IMR-90 (cell line): ENCODE data around the gene ZNF423. TPM values are rescaled to one million over a fixed set of nuclear protein-coding genes. Genes with fewer than 3 reads are reported as not detected.

Source experiments
- ATAC-seq: fragments of 200-7000 bp; cut with Tn5 transposase; 2 replicates; pipeline ENCODE4 v1.9.1; 2020; ENCODE audit warnings: low read depth, mild to moderate bottlenecking, moderate library complexity
- BruUV-seq: library from RNA; stranded (reverse); fragments of 400-500 nt; replicated peaks from 2 replicates; lab custom pipeline; 2021; lab: Mats Ljungman, UMichigan
- CTCF ChIA-PET: fragments of 300-600 bp; formaldehyde crosslinking; extraction: SDS; loops from one replicate; lab custom pipeline; 2021; ENCODE audit warnings: antibody characterized with exemption; lab: Yijun Ruan, JAX
- POLR2A ChIA-PET: fragments of 300-600 bp; sonication (Branson Sonifier 250); formaldehyde crosslinking; loops from one replicate; lab custom pipeline; 2022; ENCODE audit warnings: antibody characterized with exemption; ENCODE audit not compliant: unreplicated experiment; lab: Charles Lee
- DNase-seq: peaks from one replicate; pipeline ENCODE4 v3.0.0; 2013
- H2AFZ ChIP-seq: replicated peaks from 2 replicates; pipeline ENCODE3; 2013; ENCODE audit warnings: low read length, mild to moderate bottlenecking; ENCODE audit not compliant: poor library complexity
- H2AK5ac ChIP-seq: 2 replicates; pipeline ENCODE4 v1.6.1; 2013; ENCODE audit warnings: low read depth, low read length, inconsistent platforms
- H2AK9ac ChIP-seq: replicated peaks from 2 replicates; pipeline ENCODE3; 2013; ENCODE audit warnings: mild to moderate bottlenecking, low read depth, low read length, moderate library complexity; ENCODE audit not compliant: poor library complexity
- H2BK120ac ChIP-seq: 2 replicates; pipeline ENCODE4 v1.6.1; 2013; ENCODE audit warnings: low read depth, low read length, inconsistent platforms
- H2BK15ac ChIP-seq: 3 replicates; pipeline ENCODE4 v1.6.1; 2013; ENCODE audit warnings: low read depth, low read length, inconsistent platforms
- H2BK20ac ChIP-seq: 2 replicates; pipeline ENCODE4 v1.6.1; 2013; ENCODE audit warnings: low read depth, mild to moderate bottlenecking, inconsistent platforms, low read length, moderate library complexity
- H2BK5ac ChIP-seq: 2 replicates; pipeline ENCODE4 v1.6.1; 2013; ENCODE audit warnings: mild to moderate bottlenecking, low read depth, low read length, inconsistent platforms; ENCODE audit not compliant: poor library complexity, severe bottlenecking
- H3K14ac ChIP-seq: replicated peaks from 2 replicates; pipeline ENCODE4 v1.6.1; 2013; ENCODE audit warnings: low read depth, low read length, inconsistent platforms
- H3K18ac ChIP-seq: 2 replicates; pipeline ENCODE4 v1.6.1; 2013; ENCODE audit warnings: low read depth, low read length, control low read depth
- H3K23ac ChIP-seq: 2 replicates; pipeline ENCODE4 v1.6.1; 2013; ENCODE audit warnings: low read depth, low read length, inconsistent platforms
- H3K27ac ChIP-seq: 2 replicates; pipeline ENCODE4 v1.5.1; 2013; ENCODE audit warnings: mild to moderate bottlenecking, control low read depth, low read length; ENCODE audit not compliant: insufficient read depth
- H3K27me3 ChIP-seq: 2 replicates; pipeline ENCODE4 v1.6.1; 2013; ENCODE audit warnings: low read length; ENCODE audit not compliant: control insufficient read depth, insufficient read depth
- H3K36me3 ChIP-seq: 2 replicates; pipeline ENCODE4 v1.6.1; 2013; ENCODE audit warnings: low read length, mixed read lengths; ENCODE audit not compliant: control insufficient read depth, insufficient read depth
- H3K4ac ChIP-seq: 2 replicates; pipeline ENCODE4 v1.6.1; 2013; ENCODE audit warnings: low read depth, low read length, inconsistent platforms
- H3K4me1 ChIP-seq: 2 replicates; pipeline ENCODE4 v1.6.1; 2013; ENCODE audit warnings: low read length, mixed read lengths; ENCODE audit not compliant: control insufficient read depth, insufficient read depth
- H3K4me2 ChIP-seq: 2 replicates; pipeline ENCODE4 v1.6.1; 2013; ENCODE audit warnings: low read depth, mild to moderate bottlenecking, control low read depth, low read length, moderate library complexity
- H3K4me3 ChIP-seq: 2 replicates; pipeline ENCODE4 v1.5.1; 2013; ENCODE audit warnings: low read depth, mild to moderate bottlenecking, control low read depth, low read length, moderate library complexity; ENCODE audit not compliant: insufficient read depth
- H3K56ac ChIP-seq: 2 replicates; pipeline ENCODE4 v1.6.1; 2013; ENCODE audit warnings: low read length, inconsistent platforms; ENCODE audit not compliant: insufficient read depth; ENCODE audit errors: extremely low read depth
- H3K79me1 ChIP-seq, 2 experiments: 2 replicates each; pipeline ENCODE4 v1.6.1; 2013; ENCODE audit warnings: low read length in 2 of 2, inconsistent platforms in 1 of 2, low read depth in 1 of 2
- H3K9ac ChIP-seq: 2 replicates; pipeline ENCODE4 v1.6.1; 2013; ENCODE audit warnings: low read depth, low read length, control low read depth
- H3K9me1 ChIP-seq: 2 replicates; pipeline ENCODE4 v1.6.1; 2013; ENCODE audit warnings: low read length, inconsistent platforms; ENCODE audit not compliant: insufficient read depth
- H3K9me3 ChIP-seq: 2 replicates; pipeline ENCODE4 v1.6.1; 2013; ENCODE audit warnings: low read length; ENCODE audit not compliant: control insufficient read depth, insufficient read depth
- H4K20me1 ChIP-seq: 2 replicates; pipeline ENCODE4 v1.6.1; 2013; ENCODE audit warnings: low read length, inconsistent platforms; ENCODE audit not compliant: insufficient read depth
- H4K5ac ChIP-seq: 2 replicates; pipeline ENCODE4 v1.6.1; 2013; ENCODE audit warnings: mild to moderate bottlenecking, low read depth, low read length, control low read depth
- H4K8ac ChIP-seq, 2 experiments: 2 replicates each; pipeline ENCODE4 v1.6.1; 2013; ENCODE audit warnings: low read depth in 2 of 2, low read length in 2 of 2, control low read depth in 1 of 2, inconsistent platforms in 1 of 2
- H4K91ac ChIP-seq: 2 replicates; pipeline ENCODE4 v1.6.1; 2013; ENCODE audit warnings: low read depth, low read length, inconsistent platforms; ENCODE audit not compliant: insufficient read depth
- BHLHE40 ChIP-seq: fragments of 150-350 bp; IDR thresholded peaks from 2 replicates; pipeline ENCODE4 v1.6.1; 2016; ENCODE audit warnings: mild to moderate bottlenecking, low read depth, low read length
- CEBPB ChIP-seq: IDR thresholded peaks from 2 replicates; pipeline ENCODE4 v1.6.1; 2012; ENCODE audit warnings: low read depth, low read length, improper control_type of control experiment
- FOS ChIP-seq: fragments of 150-350 bp; IDR thresholded peaks from 2 replicates; pipeline ENCODE4 v1.6.1; 2016; ENCODE audit warnings: low read depth, low read length
- MAFK ChIP-seq: IDR thresholded peaks from 2 replicates; pipeline ENCODE4 v1.6.1; 2012; ENCODE audit warnings: low read depth, low read length, improper control_type of control experiment
- MAZ ChIP-seq: IDR thresholded peaks from 2 replicates; pipeline ENCODE4 v1.6.1; 2012; ENCODE audit warnings: low read depth, mild to moderate bottlenecking, low read length, improper control_type of control experiment, moderate library complexity, borderline replicate concordance
- MXI1 ChIP-seq: IDR thresholded peaks from 2 replicates; pipeline ENCODE4 v1.6.1; 2012; ENCODE audit warnings: low read depth, mild to moderate bottlenecking, low read length, moderate library complexity, borderline replicate concordance
- NFE2L2 ChIP-seq: fragments of 150-350 bp; IDR thresholded peaks from 2 replicates; pipeline ENCODE4 v1.6.1; 2016; ENCODE audit warnings: low read depth, mild to moderate bottlenecking, low read length
- POLR2A ChIP-seq: IDR thresholded peaks from 2 replicates; pipeline ENCODE4 v1.6.1; 2012; ENCODE audit warnings: mild to moderate bottlenecking, low read depth, low read length
- RAD21 ChIP-seq: IDR thresholded peaks from 2 replicates; pipeline ENCODE4 v1.6.1; 2012; ENCODE audit warnings: low read length, improper control_type of control experiment
- RCOR1 ChIP-seq: IDR thresholded peaks from 2 replicates; pipeline ENCODE4 v1.6.1; 2012; ENCODE audit warnings: mild to moderate bottlenecking, low read length, improper control_type of control experiment; ENCODE audit not compliant: insufficient replicate concordance
- SMC3 ChIP-seq: fragments of 150-350 bp; IDR thresholded peaks from 2 replicates; pipeline ENCODE4 v1.6.1; 2016; ENCODE audit warnings: low read depth, mild to moderate bottlenecking, antibody characterized with exemption, low read length, moderate library complexity
- WGBS, 2 experiments: methylation state at CpG; one replicate each; pipeline versions ENCODE4 v1.1.5 to v1.1.7; 2013; ENCODE audit warnings: missing lambda C conversion rate in 2 of 2; ENCODE audit not compliant: insufficient read length in 1 of 2; ENCODE audit errors: extremely low coverage in 2 of 2; 5-methylcytosine and 5-hydroxymethylcytosine counted together
- dilution Hi-C: fragments of 300-500 bp; cut with HindIII; formaldehyde crosslinking; loops from one replicate; pipeline ENCODE4 v1.14.3; 2018; ENCODE audit warnings: low sequenced_read_pairs; ENCODE audit not compliant: unreplicated experiment
- in situ Hi-C: fragments of 300-500 bp; cut with MboI; formaldehyde crosslinking; loops from 3 replicates; pipeline ENCODE4 v1.14.3; 2019; ENCODE audit warnings: low sequenced_read_pairs, inconsistent platforms, mixed read lengths
- intact Hi-C: fragments of 100-400 bp; cut with micrococcal nuclease; formaldehyde crosslinking; loops from 2 replicates; pipeline ENCODE4 v1.10.0; 2022
- polyA plus RNA-seq, 3 experiments: library from polyadenylated mRNA; depleted of rRNA; stranded (reverse); fragments of >200 nt; gene quantifications; 2 replicates each; pipeline ENCODE4 v1.2.3, GENCODE V29; 2012; ENCODE audit warnings: low replicate concordance in 1 of 3
- total RNA-seq: library from RNA; depleted of rRNA; stranded (reverse); fragments of >200 nt; gene quantifications from 2 replicates; pipeline ENCODE4 v1.2.3, GENCODE V29; 2012
- TF ChIP-seq, protein P1 (sequence below): conservative IDR thresholded peaks from 2 replicates; pipeline ENCODE4 v1.5.1; 2012; ENCODE audit warnings: mild to moderate bottlenecking, low read depth, low read length, improper control_type of control experiment
- TF ChIP-seq, protein P2 (sequence below): fragments of 150-350 bp; IDR thresholded peaks from 2 replicates; pipeline ENCODE4 v1.6.1; 2017; ENCODE audit warnings: mild to moderate bottlenecking, antibody characterized with exemption, low read length, low read depth

The ZNF423 gene
- total and polyA plus RNA-seq, 2 of the 4 experiments (the other 2 are of a cell fraction): under 0.01 to 0.10 TPM

DNA sequence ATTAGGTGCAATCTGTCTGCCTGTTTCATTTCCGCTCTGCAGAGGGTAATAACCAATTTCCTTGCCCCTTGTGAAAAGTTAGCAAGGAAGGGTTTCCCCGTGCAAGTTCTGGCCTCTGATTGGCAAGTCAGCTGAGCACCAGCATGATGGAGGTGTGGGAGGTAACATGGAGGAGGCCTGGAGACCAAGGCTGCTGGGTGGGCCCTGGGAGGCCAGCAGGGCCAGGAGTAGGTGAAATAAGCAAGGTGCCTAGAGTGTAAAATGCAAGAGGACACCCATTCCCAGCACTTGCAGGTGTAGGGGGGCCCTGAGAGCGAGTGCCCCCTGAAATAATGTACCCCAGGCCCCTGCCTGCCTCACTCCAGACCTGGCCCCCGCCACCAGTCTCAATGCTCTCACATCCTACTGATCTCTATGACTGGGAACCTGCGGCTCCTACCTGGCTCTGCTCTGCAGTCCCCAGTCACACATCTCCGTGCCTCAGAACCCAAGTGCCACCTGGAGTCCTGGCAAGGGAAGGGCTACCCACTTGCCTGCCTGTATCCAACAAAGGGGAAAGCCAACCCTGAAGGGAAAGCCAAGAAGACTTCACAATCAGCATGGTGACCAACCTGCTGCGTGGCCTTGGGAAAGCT is 366.1 kb downstream of the ZNF423 start:
- in situ Hi-C loops (no loop called here), dilution Hi-C loops (no loop called here), intact Hi-C loops (loop anchor here (5.0 kb wide), 2 partner anchors 367 to 432 kb away; partner anchors contain the start of gene ZNF423)
- Histone ChIP-seq H2BK120ac (no peak overlapping the region), H2BK20ac (no peak overlapping the region), H4K20me1 (no peaks in the 10 kb centered on the region), H2AFZ (no peak overlapping the region), H3K27me3 (no peaks in the 10 kb centered on the region), H2BK5ac (no peak overlapping the region), H3K14ac (no peak overlapping the region), H3K18ac (no peak overlapping the region), H3K9ac (no peak overlapping the region), H3K4ac (no peak overlapping the region), H3K4me2 (no peak overlapping the region), H3K23ac (no peak overlapping the region), H3K4me1 (no peaks in the 10 kb centered on the region), H3K36me3 (no peaks in the 10 kb centered on the region), H3K56ac (no peak overlapping the region), H3K9me3 (no peaks in the 10 kb centered on the region), H3K27ac (no peak overlapping the region), H4K8ac (no peak overlapping the region), H2AK9ac (no peak overlapping the region), H4K91ac (no peak overlapping the region), H4K5ac (no peak overlapping the region), H2BK15ac (no peak overlapping the region), H2AK5ac (no peak overlapping the region), H3K79me1 (no peaks in the 10 kb centered on the region), H3K4me3 (no peak overlapping the region), H3K9me1 (no peaks in the 10 kb centered on the region)
- no peak for DNase-seq
- no peak for ATAC-seq
- WGBS, 2 experiments: 46% methylated on average over 3 of the region's 7 CpGs; no CpG with 5 or more reads in 1 of the 2 experiments
- no peak for TF ChIP-seq MXI1
- TF ChIP-seq RCOR1: no peak
- no peak for TF ChIP-seq RAD21
- TF ChIP-seq SMC3: no peak
- TF ChIP-seq POLR2A: no peak
- no peak for TF ChIP-seq MAZ
- TF ChIP-seq FOS: no peak
- TF ChIP-seq, protein P1, sequence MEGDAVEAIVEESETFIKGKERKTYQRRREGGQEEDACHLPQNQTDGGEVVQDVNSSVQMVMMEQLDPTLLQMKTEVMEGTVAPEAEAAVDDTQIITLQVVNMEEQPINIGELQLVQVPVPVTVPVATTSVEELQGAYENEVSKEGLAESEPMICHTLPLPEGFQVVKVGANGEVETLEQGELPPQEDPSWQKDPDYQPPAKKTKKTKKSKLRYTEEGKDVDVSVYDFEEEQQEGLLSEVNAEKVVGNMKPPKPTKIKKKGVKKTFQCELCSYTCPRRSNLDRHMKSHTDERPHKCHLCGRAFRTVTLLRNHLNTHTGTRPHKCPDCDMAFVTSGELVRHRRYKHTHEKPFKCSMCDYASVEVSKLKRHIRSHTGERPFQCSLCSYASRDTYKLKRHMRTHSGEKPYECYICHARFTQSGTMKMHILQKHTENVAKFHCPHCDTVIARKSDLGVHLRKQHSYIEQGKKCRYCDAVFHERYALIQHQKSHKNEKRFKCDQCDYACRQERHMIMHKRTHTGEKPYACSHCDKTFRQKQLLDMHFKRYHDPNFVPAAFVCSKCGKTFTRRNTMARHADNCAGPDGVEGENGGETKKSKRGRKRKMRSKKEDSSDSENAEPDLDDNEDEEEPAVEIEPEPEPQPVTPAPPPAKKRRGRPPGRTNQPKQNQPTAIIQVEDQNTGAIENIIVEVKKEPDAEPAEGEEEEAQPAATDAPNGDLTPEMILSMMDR: no peak
- TF ChIP-seq BHLHE40: no peak
- no peak for TF ChIP-seq CEBPB
- TF ChIP-seq NFE2L2: no peak
- TF ChIP-seq MAFK: no peak
- TF ChIP-seq, protein P2, sequence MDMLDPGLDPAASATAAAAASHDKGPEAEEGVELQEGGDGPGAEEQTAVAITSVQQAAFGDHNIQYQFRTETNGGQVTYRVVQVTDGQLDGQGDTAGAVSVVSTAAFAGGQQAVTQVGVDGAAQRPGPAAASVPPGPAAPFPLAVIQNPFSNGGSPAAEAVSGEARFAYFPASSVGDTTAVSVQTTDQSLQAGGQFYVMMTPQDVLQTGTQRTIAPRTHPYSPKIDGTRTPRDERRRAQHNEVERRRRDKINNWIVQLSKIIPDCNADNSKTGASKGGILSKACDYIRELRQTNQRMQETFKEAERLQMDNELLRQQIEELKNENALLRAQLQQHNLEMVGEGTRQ: no peak
- CTCF ChIA-PET: no interaction called here
- no TSS peak for BruUV-seq
- POLR2A ChIA-PET: no interaction called here
